ENCODE data around the gene ZFYVE28.
"Not testable (repeated sequence)": the region's sequence is repeated elsewhere in the genome, so short reads cannot be mapped to it uniquely, and the experiment has no call there.

ZFYVE28 gene
- 7.5 to 58.3 (median 40.5) reads per million in 3 experiments for total RNA-seq

DNA sequence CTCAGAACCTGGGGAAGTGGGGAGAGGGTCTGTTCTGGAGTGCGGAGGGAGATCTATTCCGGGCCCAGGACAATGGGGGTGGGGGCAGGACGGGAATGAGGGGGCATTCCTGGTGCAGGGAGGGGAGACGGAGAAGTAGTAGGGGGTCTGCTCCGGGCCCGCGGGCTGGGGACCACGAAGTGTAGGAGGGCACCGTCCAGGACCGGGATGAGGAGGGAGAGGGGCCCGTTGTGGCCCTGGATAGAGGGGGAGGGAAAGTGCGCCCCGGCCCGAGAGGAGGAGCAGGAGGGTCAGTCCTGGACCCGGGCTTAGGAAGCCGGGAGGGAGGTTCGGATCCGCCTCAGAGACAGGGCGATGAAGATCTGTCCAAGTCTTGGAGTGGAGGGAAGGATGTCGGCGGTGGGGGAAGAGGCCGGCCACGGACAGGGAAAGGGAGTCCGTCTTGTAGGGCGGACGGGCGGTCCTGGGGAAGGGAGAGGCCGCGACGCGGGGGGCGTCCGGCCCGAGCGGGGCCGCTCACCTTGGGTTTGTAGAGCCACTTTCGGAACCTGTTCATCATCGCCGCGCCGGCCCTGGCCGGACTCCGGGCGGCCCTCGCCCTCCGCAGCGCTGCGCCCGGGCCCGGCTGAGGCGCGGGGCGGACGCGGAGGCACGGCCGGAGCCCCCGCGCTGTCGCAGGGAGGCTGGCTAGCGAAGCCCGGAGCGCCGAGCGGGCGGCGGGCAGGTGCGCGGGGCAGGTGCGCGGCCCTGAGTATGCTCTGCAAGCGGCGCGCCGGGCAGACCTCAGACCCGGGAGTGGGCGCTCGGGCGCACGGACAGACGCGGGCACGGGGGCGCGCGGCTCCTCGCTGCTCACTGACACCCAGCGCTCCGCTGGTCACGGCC is at the start of gene ZFYVE28:
Gene ZFYVE28 (minus strand): TSS at position 881 of the 885 bp plus-strand sequence. CDS start 322 bp downstream, at position 559.
- no peak for DNase-seq

DNA sequence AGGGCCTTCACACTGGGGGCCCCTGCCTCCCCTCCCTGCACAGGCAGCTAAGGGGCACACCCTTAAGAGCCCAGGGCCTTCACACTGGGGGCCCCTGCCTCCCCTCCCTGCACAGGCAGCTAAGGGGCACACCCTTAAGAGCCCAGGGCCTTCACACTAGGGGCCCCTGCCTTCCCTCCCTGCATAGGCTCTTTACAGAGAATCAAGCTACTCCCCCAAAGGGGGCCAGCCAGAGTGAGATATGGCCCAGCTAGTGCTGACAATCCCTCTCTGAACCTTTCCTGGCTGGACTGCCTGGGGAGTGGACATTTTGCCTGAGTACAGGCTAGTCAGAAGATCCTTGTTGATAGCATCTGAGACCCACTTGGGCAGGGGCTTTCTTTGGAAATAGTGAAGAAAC is 47.1 kb upstream of the ZFYVE28 start:
- not testable (repeated sequence) for DNase-seq

DNA sequence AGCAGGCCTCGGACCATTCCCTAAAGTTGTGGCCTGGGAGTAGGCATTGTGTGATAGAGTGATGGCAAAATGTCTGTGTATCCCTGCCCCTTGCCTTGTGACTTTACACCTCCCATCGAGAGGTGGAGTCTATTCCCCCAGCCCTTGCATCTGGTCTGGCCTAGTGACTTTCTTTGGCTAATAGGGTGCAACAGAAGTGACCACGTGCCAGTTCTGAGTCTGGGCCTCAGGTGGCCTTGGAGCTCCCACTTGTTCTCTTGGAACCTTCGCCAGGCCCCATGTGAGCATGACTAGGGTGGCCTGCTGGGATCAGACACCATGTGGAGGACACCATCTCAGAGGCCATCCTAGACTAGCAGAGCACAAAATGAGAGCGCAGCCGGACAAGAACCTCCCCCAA is 46.6 kb upstream of the ZFYVE28 start:
- DNase-seq = no peak

DNA sequence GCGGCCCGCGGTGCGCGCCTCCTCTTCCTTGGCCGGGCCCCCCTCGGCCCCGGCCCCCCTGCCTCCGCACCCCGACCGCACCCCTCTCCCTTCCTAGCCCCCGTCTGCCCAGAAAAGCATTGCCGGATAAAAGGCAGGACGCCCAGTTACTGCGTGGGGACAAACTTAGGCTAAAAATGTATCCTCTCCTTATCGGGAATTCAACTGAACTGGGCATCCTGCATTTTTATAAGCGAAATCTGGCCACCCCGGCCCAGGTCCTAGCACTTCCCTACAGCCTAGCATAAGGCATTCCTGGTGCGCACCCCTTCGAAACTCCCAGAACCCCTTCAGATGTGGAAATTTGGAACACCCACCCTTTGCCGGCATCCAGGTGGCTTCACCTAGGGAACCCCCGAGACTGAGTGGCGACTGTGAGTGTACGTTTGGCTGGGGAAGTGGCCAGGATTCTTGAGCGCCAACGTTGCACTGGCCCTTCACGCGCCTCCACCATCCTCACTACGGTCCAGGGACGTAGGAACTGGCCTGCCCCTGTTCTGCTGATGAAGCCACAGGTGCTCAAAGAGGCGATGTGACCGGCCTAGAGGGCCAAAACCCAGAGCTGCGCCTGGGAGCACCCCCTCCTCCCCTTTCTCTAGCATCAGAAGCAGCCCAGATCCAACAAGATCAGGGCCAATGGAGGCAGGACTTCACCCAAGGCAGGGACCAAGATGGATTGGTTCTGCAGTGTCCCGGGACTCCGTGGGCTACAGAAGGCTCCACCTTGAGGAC is 44.7 kb upstream of the ZFYVE28 start:
- DNase-seq = no peak

DNA sequence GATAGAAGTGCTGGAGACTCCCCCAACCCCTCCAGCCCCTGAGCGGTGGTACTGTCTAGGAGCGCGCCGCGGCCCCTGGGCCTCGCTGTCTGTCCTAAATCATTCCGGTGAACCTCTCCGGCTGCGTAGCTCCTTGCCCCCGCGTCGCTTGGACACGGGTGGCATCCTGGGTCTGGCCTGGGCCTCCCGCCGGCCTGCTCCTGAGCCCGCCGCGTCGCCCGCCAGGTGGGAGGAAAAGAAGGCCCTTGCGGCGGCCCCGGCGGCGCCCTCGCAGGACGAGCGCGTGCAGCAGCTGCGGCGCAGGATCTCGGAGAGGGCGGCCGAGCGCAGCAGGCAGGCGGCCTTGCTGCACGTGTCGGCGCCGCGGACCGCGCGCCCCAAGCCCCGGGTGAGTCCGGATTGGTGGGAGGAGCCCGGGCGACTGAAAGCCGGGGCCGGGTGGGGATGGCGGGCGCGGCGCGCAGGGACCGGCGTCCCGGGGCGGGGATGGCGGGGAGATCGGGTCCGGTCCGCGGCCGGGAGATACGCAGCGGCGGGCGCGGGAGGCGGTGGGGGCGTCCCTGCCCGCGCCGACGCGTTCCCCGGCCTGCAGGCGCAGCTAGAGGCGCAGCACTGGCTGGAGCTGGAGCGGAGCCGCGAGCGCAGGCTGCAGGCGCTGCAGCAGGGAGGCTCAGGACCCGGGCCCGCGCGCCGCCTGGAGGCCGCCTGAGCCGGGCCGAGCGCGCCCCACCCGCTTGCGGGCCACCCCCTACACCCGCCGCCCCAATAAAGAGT is 44.0 kb upstream of the ZFYVE28 start:
- peak; percentile 65 for DNase-seq

DNA sequence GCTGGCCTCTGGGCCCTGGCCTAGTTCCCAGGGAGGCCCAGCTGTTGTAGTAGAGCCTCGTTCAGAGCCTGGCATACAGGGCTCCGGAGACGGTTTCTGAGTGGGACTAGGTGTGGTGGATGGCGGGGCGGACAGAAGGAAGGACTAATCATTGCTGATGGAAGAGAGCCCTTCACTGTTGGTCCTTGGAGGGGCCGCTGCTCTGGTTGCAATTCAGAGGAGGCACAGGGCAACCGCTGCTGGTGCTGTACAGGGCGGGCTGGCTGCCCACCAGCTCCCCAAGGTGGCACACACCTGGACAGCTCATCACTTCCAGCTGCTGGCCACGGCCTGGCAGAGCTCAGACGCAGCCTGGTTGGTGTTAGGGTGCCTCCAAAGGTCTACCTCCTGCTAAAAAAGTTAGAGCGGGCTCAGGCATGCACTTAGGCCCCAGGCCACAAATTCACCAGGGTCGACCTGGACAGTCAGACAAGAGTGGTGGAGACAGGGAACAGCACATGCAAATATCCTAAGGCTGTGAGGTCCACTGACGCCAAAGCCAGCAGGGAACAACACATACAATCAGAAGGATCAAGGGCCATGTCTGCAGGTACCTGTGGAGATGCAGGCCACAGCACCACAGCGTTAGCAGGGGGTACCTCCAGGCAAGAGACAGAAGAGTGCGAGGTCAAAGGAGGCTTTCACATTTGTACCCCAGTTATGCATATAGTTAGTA is 43.0 kb upstream of the ZFYVE28 start:
- no peak for DNase-seq

DNA sequence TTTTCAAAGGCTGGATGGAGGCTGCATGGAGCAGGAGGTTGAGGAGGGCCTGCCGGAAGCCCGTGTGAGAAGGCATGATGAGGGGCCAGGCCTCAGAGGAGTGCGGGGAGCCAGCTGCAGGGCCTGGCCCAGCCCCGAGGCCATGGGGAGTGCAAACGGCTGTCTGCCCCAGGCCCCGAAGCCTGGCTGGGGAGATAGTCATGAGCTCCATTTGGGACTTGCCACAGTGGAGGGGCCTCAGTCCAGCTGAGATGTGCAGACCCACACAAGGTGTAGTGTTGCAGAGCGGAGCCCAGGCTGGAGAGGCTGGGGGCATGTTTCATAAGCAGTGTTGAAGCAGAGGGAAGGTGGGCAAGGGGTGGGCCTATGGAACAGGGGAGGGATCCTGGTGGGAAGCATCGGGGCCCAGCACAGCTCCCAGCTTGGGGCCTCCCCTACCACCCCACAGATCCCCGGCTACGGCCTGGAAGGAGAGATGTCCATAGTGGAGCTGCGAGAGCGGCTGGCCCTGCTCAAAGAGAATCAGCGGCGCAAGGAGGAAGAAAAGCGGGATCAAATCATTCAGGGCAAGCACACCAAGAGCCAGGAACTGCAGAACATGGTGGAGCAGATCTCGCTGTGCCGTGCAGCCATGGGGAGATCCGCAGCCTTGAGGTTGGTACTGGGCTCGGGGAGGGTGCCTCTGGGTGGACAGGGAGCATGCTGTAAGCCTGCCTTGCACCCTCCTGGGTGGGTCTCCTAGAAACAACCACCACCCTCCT is 41.3 kb upstream of the ZFYVE28 start:
- no peak for DNase-seq

DNA sequence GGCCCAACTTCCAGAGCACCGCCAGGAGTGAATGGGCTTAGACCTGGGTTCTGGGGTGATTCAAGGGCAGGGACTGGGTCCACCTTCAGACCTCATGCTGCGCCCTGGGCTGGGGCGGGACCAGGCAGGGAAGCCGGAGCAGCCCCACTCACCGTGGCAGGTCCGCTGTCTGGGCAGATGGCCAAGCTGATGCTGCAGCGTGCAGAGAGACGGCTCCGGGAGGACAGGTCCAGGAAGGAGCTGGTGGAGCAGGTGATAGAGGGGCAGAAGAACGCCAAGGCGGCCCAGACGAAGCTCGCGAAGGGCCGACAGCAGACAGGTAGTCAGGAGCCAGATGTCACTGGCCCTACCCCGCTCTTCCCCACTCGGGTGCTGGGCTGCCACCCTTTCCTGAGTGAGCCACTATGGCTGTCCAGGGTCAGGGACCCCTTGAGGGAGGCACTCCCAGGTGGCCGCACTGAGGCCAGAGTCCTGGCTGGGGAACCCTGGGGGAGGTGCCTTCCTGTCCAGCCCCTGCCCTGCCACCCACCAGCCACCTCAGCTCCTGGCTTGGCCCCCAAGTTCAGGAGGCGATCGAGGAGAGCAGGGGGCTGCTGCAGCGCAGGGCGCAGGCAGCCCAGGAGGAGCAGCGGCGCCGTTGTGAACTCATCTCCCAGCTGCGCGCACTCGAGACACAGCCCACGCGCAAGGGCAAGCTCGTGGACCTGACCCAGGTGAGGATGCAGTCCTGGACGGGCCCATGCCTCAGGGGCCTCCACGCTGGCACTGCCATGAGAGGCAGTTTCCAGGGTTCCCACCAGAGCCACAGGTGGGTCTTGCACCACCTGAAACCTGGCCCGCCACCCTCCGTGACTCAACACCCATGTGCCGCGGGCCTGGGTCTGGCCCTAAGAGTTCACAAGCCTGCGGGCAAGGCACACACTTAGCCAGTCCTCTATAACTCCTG is 40.4 kb upstream of the ZFYVE28 start:
- no peak for DNase-seq

DNA sequence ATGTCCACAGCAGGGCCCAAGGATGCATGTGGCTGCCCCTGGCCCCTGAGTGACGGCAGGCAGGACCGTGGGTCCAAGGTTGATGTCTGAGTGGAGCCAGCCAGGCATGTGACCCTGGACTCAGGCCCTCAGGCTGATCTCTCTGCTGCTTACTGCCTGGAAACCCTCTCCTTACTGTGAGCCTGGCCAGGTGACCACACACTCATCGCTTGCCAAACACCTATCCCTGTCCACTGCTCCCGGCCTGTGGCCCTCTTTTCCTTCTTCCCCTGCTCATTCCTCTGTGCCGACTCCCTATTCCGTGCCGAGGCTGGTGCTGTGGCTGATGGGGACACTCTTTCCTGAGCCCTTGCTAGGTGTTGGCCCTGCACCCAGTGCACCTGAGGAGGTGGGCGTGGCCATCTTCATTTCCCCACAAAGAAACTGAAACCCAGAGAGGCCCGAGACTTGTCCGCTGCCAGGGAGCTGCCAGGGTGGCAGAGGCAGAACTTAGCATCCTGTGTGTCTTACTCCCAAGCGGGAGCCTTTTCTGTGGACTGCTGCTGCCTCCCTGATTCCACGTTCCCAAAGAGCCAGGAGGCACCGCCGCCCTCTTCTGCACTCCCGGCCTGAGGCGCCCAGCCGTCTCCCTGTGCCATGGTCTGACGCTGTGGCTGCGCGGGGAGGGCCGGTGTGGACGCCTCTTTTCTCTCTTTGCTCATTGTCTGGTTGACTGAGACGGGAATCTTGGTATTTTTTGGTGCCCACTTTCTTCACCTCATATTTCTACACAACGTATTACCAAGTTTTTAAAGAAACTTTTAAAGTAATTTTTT is 39.2 kb upstream of the ZFYVE28 start:
- no peak for DNase-seq

DNA sequence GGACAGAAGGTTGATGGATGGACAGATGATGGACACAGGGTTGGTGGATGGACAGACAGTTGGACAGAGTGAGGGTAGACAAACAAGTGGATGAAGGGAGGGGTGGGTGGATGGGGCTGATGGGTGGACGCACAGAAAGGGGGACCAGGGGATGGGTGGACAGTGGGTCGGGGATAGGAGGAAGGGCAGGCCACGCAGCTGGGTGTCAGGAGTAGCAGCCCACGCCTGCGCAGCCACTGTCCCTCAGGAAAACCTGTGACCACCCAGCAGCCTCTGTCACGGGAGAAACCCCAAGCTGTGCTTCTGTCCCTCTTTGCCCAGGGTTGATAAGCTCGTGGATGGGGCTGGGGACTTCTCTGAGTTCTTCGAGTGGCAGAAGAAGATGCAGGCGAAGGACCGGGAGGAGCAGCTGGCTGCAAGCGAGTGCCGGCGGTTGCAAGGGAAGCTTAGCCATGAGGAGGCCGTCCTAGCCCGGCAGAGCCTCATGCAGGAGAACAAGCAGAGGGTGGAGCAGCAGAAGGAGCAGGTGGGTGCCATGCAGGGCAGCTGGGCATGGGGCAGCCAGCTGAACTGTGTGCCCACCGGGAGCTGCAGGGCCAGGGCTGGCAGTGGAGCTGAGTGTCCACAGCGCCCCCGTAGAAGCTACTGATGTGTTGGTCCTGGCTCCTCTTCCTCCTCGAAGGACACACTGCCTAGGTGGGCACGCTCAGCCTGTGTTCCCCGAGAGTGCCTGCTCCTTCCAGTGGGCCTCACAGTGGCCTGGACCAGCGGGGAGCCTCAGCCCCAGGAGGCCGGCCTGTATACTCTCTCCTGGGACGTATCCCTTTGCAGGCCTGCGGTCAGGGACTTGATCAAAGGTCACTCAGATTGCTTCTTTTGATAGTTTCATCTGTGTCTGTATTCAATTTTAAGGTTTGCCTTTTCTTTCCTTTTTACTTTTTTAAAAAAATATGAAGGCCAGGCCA is 33.7 kb upstream of the ZFYVE28 start:
- DNase-seq = no peak

DNA sequence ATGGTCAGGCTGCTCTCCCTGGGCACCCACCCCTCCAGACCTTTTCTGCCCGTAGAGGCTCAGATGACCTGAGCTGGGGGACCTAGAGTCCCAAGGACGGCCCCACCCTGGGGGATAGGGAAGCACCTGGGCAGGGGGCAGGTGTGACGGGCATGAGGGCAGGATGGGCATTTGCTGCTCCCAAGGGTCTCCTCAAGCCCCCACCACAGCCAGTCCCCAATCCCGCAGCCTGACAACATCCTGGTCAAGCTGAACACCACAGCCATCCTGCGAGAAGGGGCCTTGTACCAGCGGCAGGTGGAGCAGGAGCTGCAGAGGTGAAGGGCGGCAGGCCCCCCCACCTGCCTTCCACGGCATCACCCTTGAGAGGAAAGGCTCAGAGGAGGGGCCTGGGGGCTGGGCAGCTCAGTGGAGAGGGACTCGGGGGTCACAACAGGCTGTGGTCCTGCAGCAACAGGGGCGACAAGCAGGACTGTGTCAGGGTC is 32.6 kb upstream of the ZFYVE28 start:
- DNase-seq = no peak

DNA sequence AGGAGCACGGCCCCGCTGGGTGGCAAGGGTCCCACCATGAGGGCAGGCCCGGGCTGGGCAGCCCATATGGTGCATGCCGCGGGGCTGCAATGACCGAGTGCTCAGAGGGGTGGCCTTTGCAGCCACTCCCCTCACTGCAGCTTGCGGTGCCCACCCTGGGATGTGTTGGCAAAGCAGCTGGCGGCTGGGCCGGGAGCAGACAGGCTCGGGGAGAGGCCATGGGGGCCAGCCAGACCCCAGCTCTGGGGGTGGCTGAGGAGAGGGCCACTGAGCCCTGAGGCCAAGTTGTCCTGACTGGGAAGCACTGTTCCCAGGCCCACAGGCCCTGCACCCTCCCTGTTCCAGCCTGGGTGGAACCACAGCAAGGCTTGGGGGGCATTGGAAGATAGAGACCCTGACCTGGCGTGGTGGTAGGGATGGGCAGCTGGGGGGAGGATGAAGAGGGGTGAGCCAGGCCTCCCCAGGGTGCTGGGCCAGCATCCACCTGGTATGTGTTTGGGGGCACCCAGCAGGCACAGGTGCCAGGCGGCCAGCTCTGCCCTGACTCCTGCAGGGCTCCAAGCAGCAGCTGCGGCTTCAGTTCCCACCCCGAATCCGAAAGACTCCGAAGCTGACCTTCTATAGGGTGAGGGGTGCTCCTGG is 32.1 kb upstream of the ZFYVE28 start:
- DNase-seq = no peak

DNA sequence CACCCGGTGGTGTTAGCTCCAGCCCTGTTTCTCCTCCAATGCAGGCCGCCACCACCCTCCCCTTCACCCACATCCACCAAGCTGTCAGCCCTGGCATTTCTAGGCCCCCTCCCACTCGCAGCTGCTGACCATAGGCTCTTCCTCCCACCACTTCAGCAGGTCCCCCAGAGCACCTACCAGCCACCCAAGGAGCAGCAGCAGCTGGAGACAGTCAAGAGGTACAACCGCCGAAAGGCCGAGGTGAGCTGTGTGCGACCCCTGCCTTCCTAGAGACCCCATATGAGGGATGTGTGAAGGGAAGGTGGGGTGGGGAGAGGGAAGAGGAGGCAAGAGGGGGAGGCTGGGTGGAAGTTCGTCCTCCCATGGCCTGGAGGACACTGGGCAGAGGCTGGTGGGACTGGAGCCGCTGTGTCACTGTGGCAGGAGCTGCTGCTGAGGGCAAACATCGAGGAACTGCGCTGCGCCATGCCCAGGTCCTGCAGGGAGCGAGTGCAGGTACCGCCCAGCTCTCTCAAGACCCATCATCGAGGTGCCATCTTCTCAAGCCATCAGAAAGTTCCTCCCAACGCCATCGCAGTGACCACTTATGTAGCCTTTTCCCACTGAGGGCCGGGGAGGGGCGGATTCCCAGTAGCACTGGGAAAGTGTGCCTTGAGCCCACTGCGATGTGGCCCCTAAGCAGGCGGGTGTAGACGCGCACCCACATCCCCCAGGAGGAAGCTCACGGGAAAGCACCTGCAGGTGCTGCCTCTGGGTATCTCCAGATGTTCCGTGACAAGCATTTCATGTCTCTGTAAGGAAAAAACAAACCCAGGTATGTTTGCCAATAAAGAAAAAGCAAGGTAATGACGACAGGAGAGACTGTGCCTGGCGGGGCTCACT is 31.3 kb upstream of the ZFYVE28 start:
- no peak for DNase-seq

DNA sequence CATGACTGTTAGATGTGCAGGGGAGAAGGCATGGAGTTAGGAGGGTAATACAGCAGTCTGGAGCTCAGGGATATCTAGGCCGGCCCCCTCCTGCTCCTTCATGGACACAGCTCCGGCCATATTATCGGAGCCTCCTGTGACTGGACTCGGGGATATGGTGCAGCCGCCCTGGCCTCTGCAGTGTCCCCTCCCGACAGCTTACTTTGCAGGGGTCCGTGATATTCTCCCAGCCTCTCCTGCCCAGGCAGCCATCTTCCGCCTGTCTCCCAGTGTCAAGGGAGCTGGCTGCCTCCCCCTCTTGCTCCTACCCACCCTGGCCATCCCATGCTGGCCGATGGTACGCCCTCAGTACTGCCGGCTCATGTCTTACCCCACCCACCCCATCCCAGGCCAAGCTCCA is 30.6 kb upstream of the ZFYVE28 start:
- no peak for DNase-seq

DNA sequence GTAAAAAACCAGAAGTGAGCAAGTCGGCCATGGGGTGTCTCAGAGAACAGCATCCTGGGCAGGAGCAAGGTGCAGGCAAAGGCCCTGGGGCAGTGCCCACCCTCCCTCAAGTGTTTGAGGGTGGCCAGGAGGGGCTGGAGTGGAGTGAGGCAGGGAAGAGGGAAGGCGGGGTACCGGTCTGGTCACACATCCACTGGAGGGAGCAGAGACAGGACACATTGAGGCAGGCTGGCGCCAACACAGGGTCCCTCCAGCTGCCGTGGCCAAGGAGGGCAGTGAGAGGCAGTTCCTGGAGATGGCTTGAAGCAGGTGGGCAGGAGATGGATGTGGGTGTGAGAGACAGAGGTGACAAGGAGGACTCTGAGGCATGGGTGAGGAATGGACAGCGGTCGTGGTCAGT is 30.1 kb upstream of the ZFYVE28 start:
- no peak for DNase-seq
